ENCODE measurements around the gene STX8.
"Not testable (repeated sequence)": the region's sequence is repeated elsewhere in the genome, so short reads cannot be mapped to it uniquely, and the experiment has no call there.

The STX8 gene

DNA sequence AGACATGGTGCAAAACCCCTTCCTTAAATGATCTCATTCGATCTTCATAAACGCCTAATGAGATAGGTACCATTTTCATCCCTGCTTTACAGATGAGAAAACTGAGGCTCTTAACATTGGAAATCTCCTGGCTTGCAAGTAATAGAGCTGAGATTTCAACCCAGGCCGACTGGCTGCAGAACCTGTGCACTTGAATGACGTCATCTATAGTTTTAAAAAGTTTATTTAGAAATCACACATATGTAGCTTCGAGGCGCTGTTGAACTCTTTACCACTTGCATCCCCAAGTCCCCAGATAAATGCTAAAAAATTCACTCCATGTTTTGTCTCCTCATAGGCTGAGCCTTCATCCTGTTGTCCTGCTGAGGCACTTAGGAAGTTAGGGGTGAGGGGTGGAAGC is 30.8 kb upstream of the STX8 start:
- peaks cover 20% of the 10 kb centered on the region for H3K4me1 Mint-ChIP-seq
- no peak for DNase-seq
- no peaks in the 10 kb centered on the region for H3K36me3 Mint-ChIP-seq (ENCODE audit: low read depth)
- no peak overlapping the region for H3K27ac Mint-ChIP-seq
- peaks cover 4% of the 10 kb centered on the region for H3K27me3 Mint-ChIP-seq (ENCODE audit: low read depth, poor library complexity)
- no peak for TF ChIP-seq CTCF (IDR thresholded peaks at IDR 0.05)
- H3K4me3 Mint-ChIP-seq, result no peak overlapping the region
- H3K9me3 Mint-ChIP-seq, result no peaks in the 10 kb centered on the region

DNA sequence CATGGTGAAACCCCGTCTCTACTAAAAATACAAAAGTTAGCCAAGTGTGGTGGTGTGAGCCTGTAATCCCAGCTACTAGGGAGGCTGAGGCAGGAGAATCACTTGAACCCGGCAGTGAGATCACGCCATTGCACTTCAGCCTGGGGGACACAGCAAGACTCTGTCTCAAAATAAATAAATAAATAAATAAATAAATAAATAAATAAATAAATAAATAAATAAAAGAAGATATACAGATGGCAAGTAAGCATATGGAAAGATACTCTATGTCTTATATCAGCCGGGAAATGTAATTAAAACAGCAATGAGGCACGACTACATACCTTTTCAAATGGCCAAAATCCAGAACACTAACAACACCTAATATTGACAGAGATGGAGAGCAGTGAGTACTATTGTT is 29.0 kb upstream of the STX8 start:
- H3K4me3 Mint-ChIP-seq, H3K9me3 Mint-ChIP-seq: not testable (repeated sequence)

GRCh38 chr17:9598661-9599060 is 23.0 kb upstream of the STX8 start:
- peaks cover 37% of the 10 kb centered on the region for H3K27me3 Mint-ChIP-seq (ENCODE audit: low read depth, poor library complexity)
- H3K36me3 Mint-ChIP-seq (ENCODE audit: low read depth), result no peaks in the 10 kb centered on the region
- H3K4me3 Mint-ChIP-seq, result no peak overlapping the region
- DNase-seq, result no peak
- peaks cover 5% of the 10 kb centered on the region for H3K4me1 Mint-ChIP-seq
- no peaks in the 10 kb centered on the region for H3K9me3 Mint-ChIP-seq
- no peak for TF ChIP-seq CTCF (IDR thresholded peaks at IDR 0.05)
- H3K27ac Mint-ChIP-seq, result no peak overlapping the region

More for the DNA sequence above, 29.0 kb upstream of the STX8 start:
- not testable (repeated sequence) for DNase-seq; H3K4me1 Mint-ChIP-seq; H3K27ac Mint-ChIP-seq; H3K36me3 Mint-ChIP-seq (ENCODE audit: low read depth)
- peaks cover 16% of the 10 kb centered on the region for H3K27me3 Mint-ChIP-seq (ENCODE audit: low read depth, poor library complexity)

DNA sequence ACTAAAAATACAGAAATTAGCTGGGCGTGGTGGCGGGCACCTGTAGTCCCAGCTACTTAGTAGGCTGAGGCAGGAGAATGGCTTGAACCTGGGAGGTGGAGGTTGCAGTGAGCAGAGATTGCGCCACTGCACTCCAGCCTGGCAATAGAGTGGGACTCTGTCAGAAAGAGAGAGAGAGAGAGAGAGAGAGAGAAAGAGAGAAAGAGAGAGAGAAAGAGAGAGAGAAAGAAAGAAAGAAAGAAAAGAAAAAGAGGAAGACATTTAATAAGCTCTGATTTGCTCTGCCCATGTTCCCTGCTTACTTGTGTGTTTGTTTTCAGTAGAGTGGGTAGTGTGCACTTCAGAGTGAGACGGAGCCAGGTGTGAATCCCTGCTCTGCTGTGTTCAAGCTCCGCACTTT is 22.0 kb upstream of the STX8 start:
- H3K9me3 Mint-ChIP-seq; H3K4me1 Mint-ChIP-seq; DNase-seq; H3K36me3 Mint-ChIP-seq (ENCODE audit: low read depth); H3K4me3 Mint-ChIP-seq; H3K27ac Mint-ChIP-seq: not testable (repeated sequence)
- peaks cover 41% of the 10 kb centered on the region for H3K27me3 Mint-ChIP-seq (ENCODE audit: low read depth, poor library complexity)

DNA sequence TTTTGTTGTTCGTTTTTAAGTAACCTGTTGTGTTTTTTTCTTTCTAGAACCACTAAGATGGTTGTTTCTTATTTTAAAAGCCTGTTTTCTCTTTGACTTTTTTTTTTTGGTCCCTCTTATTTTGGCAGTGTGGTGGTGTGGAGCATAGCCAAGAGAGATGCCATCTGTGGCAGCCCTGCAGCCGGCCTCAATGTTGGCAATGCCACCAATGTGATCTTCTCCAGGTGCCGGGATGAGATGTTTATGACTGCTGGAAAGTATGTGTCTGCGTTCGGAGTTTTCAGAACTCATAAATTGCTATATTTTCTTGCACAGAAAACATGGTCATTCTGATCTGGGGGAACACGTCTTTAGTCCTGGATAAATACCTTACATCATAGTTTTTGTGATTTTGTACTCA is 18.4 kb upstream of the STX8 start:
- no peaks in the 10 kb centered on the region for H3K36me3 Mint-ChIP-seq (ENCODE audit: low read depth)
- DNase-seq, result no peak
- TF ChIP-seq CTCF (IDR thresholded peaks at IDR 0.05), result no peak
- H3K27ac Mint-ChIP-seq, result no peak overlapping the region
- H3K4me3 Mint-ChIP-seq, result no peak overlapping the region
- H3K9me3 Mint-ChIP-seq, result peaks cover 21% of the 10 kb centered on the region
- peaks cover 5% of the 10 kb centered on the region for H3K4me1 Mint-ChIP-seq
- H3K27me3 Mint-ChIP-seq (ENCODE audit: low read depth, poor library complexity), result peaks cover 31% of the 10 kb centered on the region

DNA sequence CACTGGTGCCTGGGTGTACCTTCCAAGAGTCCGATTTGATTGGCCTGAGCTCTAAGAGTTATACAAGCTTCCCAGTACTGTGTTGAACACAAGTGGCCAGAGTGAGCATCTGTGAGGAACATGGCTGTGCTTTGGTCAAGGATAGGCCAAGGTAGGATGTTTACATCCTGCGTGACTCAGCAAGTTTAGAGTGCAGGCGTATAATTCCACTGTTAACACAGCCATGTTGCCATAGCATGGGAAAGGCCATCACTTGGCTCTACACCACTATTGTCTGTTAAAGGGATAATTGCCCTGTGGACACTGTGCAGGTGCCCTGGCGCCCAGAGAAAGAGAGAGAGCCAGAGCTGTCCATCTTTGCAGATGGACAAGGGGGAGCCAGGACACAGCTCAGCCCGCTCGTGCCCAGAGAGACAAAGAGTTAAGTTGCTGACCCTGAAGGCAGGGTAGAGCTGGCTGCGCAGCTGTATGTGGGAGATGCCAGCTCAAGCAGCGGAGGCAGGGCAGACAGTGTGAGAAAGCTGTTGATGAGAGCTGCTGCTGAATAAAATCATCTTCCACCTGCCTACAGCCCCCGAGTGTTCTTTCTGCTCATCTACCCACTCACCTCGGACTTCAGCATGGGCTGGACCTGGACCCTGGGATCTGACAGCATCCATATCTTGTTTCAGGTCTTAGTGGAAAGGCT is 12.5 kb upstream of the STX8 start:
- TF ChIP-seq CTCF (IDR thresholded peaks at IDR 0.05), result no peak
- no peaks in the 10 kb centered on the region for H3K4me1 Mint-ChIP-seq
- peaks cover 4% of the 10 kb centered on the region for H3K36me3 Mint-ChIP-seq (ENCODE audit: low read depth)

GRCh38 chr17:9577373-9577709 is 1.7 kb upstream of the STX8 start:
- Mint-ChIP-seq H3K4me3 (no peak overlapping the region), H3K9me3 (no peaks in the 10 kb centered on the region), H3K4me1 (peaks cover 21% of the 10 kb centered on the region), H3K27ac (no peak overlapping the region), H3K36me3 (ENCODE audit: low read depth) (no peaks in the 10 kb centered on the region), H3K27me3 (ENCODE audit: low read depth, poor library complexity) (peaks cover 12% of the 10 kb centered on the region)
- DNase-seq, result no peak
- TF ChIP-seq CTCF (IDR thresholded peaks at IDR 0.05), result no peak

More for the DNA sequence above, 12.5 kb upstream of the STX8 start:
- Mint-ChIP-seq H3K9me3 (peaks cover 44% of the 10 kb centered on the region), H3K27me3 (ENCODE audit: low read depth, poor library complexity) (peaks cover 7% of the 10 kb centered on the region), H3K27ac (no peak overlapping the region), H3K4me3 (no peak overlapping the region)
- DNase-seq, result no peak

All from nephron progenitor cell (in vitro differentiated cells).